GM12878 (cell line): ENCODE measurements around the gene GANAB. TPM values are rescaled to one million over a fixed set of nuclear protein-coding genes. Genes with fewer than 3 reads are reported as not detected.

Source experiments
- ATAC-seq: fragments of 200-7000 bp; cut with Tn5 transposase; 3 replicates; pipeline ENCODE4 v1.9.1; 2020; ENCODE audit warnings: mild to moderate bottlenecking, moderate library complexity
- BruUV-seq: library from RNA; stranded (reverse); fragments of 400-500 nt; replicated peaks from 2 replicates; lab custom pipeline; 2021; lab: Mats Ljungman, UMichigan
- CTCF ChIA-PET: fragments of 300-600 bp; sonication (Branson Sonifier 250); formaldehyde crosslinking; extraction: SDS; loops from one replicate; lab custom pipeline; 2021; ENCODE audit warnings: inconsistent platforms; lab: Yijun Ruan, JAX
- POLR2A ChIA-PET: fragments of 350-600 bp; formaldehyde crosslinking; extraction: SDS; loops from one replicate; lab custom pipeline; 2021; ENCODE audit warnings: inconsistent platforms; lab: Charles Lee
- RAD21 ChIA-PET: fragments of 300-600 bp; sonication (Branson Sonifier 250); formaldehyde crosslinking; loops from one replicate; lab custom pipeline; 2023; ENCODE audit warnings: antibody characterized with exemption; ENCODE audit not compliant: unreplicated experiment; lab: Charles Lee
- SMC1A ChIA-PET: fragments of 300-600 bp; sonication (Branson Sonifier 250); formaldehyde crosslinking; loops from one replicate; lab custom pipeline; 2023; ENCODE audit not compliant: unreplicated experiment, uncharacterized antibody; lab: Charles Lee
- DNase-seq: peaks from one replicate; pipeline ENCODE4 v3.0.0-alpha.2; 2011; ENCODE audit warnings: low read depth, low spot score
- FAIRE-seq: peaks from 3 replicates; lab custom pipeline; 2011; peaks lifted over from hg19 to GRCh38; lab: Jason Lieb, UNC
- H2AFZ ChIP-seq: 2 replicates; pipeline ENCODE4 v1.6.0; 2011; ENCODE audit warnings: low read depth, low read length, control low read depth; ENCODE audit not compliant: control insufficient read depth
- H3K27ac ChIP-seq: 2 replicates; pipeline ENCODE4 v1.5.1; 2011; ENCODE audit warnings: control low read depth; ENCODE audit not compliant: control insufficient read depth, insufficient read depth
- H3K27me3 ChIP-seq, 2 experiments: replicated peaks in 1 of 2; 2 replicates each; pipeline versions ENCODE4 v1.6.0 to v1.6.1; 2011; ENCODE audit warnings: low read length in 1 of 2; ENCODE audit not compliant: control insufficient read depth in 2 of 2, insufficient read depth in 2 of 2
- H3K36me3 ChIP-seq, 2 experiments: 2 replicates each; pipeline ENCODE4 v1.5.1; 2011; ENCODE audit warnings: low read length in 1 of 2; ENCODE audit not compliant: control insufficient read depth in 2 of 2, insufficient read depth in 2 of 2
- H3K4me1 ChIP-seq: 2 replicates; pipeline ENCODE4 v1.6.1; 2011; ENCODE audit warnings: mild to moderate bottlenecking, low read length, moderate library complexity, mixed read lengths; ENCODE audit not compliant: control insufficient read depth, insufficient read depth
- H3K4me2 ChIP-seq: 2 replicates; pipeline ENCODE4 v1.6.0; 2011; ENCODE audit warnings: control low read depth; ENCODE audit not compliant: control insufficient read depth, insufficient read depth
- H3K4me3 ChIP-seq: fragments of 200-600 bp; sonication (generic); 2 replicates; pipeline ENCODE4 v1.5.1; 2016
- H3K79me2 ChIP-seq: 2 replicates; pipeline ENCODE4 v1.6.0; 2011; ENCODE audit warnings: low read length; ENCODE audit not compliant: control insufficient read depth, insufficient read depth
- H3K9ac ChIP-seq: 2 replicates; pipeline ENCODE4 v1.8.0; 2011; ENCODE audit warnings: low read length, control low read depth, mixed read lengths; ENCODE audit not compliant: control insufficient read depth, insufficient read depth
- H3K9me3 ChIP-seq: replicated peaks from 3 replicates; pipeline ENCODE4 v1.5.1; 2011; ENCODE audit warnings: mild to moderate bottlenecking, low read length; ENCODE audit not compliant: control insufficient read depth, insufficient read depth
- H4K20me1 ChIP-seq: 2 replicates; pipeline ENCODE4 v1.6.0; 2011; ENCODE audit not compliant: control insufficient read depth, insufficient read depth
- ATF7 ChIP-seq: fragments of 450-650 bp; IDR thresholded peaks from 2 replicates; pipeline ENCODE4 v1.6.1; 2016; ENCODE audit warnings: low read depth, mild to moderate bottlenecking
- NRF1 ChIP-seq: conservative IDR thresholded peaks from 2 replicates; pipeline ENCODE4 v1.6.1; 2011; ENCODE audit warnings: mild to moderate bottlenecking, low read depth, low read length, improper control_type of control experiment
- POLR2AphosphoS5 ChIP-seq: IDR thresholded peaks from 2 replicates; pipeline ENCODE4 v1.6.1; 2011; ENCODE audit warnings: mild to moderate bottlenecking, low read length, inconsistent platforms
- SMAD1 ChIP-seq: fragments of 450-650 bp; IDR thresholded peaks from 2 replicates; pipeline ENCODE4 v1.6.1; 2018; ENCODE audit warnings: mild to moderate bottlenecking, low read depth; ENCODE audit not compliant: partially characterized antibody
- SREBF1 ChIP-seq: IDR thresholded peaks from 2 replicates; pipeline ENCODE4 v1.6.1; 2012; ENCODE audit warnings: mild to moderate bottlenecking, low read length
- WGBS: methylation state at CpG from one replicate; pipeline ENCODE4 v1.1.6; 2016; ENCODE audit warnings: low lambda C conversion rate; ENCODE audit not compliant: insufficient replicate concordance, insufficient coverage; ENCODE audit errors: missing lambda C conversion rate; 5-methylcytosine and 5-hydroxymethylcytosine counted together
- in situ Hi-C: fragments of 300-500 bp; cut with MboI; formaldehyde crosslinking; loops from 9 replicates; pipeline ENCODE4 v1.14.3; 2018; ENCODE audit warnings: mixed read lengths
- intact Hi-C: fragments of 100-400 bp; cut with micrococcal nuclease; formaldehyde crosslinking; loops from one replicate; pipeline ENCODE4 v1.14.2; 2022; ENCODE audit not compliant: unreplicated experiment
- polyA plus RNA-seq, 11 experiments: library from polyadenylated mRNA; depleted of rRNA in 4 of 11; unstranded in 6 of 11; stranded (reverse) in 5 of 11; fragments of >200 nt; fragmentation: Nextera tagmentation in 4 of 11; fragmentation: Illumina TruSeq in 1 of 11; extraction: Ambion mirVana in 4 of 11; extraction: Trizol in 1 of 11; gene quantifications; 1 replicate in 1 of 11; 2 replicates in 10 of 11; pipeline versions ENCODE4 v1.2.1 to v1.2.3, GENCODE V29; 2011 to 2016; ENCODE audit warnings: inconsistent platforms in 2 of 11, missing spikeins in 2 of 11, low read depth in 1 of 11
- total RNA-seq, 4 experiments: library from RNA; depleted of rRNA in 3 of 4; stranded (reverse); fragments of >200 nt in 3 of 4; fragmentation: Illumina TruSeq in 1 of 4; extraction: Trizol in 1 of 4; gene quantifications; 2 replicates each; pipeline versions ENCODE4 v1.2.1 to v1.2.3, GENCODE V29; 2013 to 2021
- TF ChIP-seq, protein P1 (sequence below), 3 experiments: IDR thresholded peaks in 2 of 3; conservative IDR thresholded peaks in 1 of 3; 2 replicates each; pipeline ENCODE4 v1.5.1; 2011; ENCODE audit warnings: low read depth in 3 of 3, low read length in 3 of 3, mild to moderate bottlenecking in 3 of 3, control low read depth in 2 of 3, moderate library complexity in 2 of 3, inconsistent platforms in 1 of 3, mixed read lengths in 1 of 3; ENCODE audit not compliant: control insufficient read depth in 2 of 3, insufficient read depth in 1 of 3; ENCODE audit errors: extremely low read depth in 1 of 3

Gene GANAB
- total and polyA plus RNA-seq, 10 of the 15 experiments (the other 5 are each of a cell fraction or from before 2014, with no cell fraction given), result 4.5 to 175 (median 102) TPM

DNA sequence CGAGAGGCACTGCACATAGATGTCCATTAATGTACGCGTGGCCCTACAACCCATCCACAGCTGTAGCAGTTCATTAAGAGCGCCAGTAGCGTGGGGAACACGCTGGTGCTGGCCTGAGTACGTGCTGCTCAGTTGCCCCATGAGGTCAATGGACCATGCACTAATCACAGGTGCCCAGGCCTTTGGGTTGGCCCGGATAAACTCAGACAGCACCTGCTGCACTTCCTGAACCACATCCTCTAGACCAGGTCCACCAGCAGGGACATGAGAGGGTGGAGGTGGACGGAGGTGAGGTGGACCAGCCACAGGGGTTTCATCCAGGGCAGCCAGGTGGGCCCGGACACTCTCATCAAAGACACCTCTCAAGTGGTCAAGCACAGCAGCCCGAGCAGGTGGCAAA is 3.1 kb upstream of the GANAB start:
- TF ChIP-seq POLR2AphosphoS5, result no peak
- TF ChIP-seq SREBF1, result no peak
- no peak for TF ChIP-seq SMAD1
- TF ChIP-seq, protein P1, sequence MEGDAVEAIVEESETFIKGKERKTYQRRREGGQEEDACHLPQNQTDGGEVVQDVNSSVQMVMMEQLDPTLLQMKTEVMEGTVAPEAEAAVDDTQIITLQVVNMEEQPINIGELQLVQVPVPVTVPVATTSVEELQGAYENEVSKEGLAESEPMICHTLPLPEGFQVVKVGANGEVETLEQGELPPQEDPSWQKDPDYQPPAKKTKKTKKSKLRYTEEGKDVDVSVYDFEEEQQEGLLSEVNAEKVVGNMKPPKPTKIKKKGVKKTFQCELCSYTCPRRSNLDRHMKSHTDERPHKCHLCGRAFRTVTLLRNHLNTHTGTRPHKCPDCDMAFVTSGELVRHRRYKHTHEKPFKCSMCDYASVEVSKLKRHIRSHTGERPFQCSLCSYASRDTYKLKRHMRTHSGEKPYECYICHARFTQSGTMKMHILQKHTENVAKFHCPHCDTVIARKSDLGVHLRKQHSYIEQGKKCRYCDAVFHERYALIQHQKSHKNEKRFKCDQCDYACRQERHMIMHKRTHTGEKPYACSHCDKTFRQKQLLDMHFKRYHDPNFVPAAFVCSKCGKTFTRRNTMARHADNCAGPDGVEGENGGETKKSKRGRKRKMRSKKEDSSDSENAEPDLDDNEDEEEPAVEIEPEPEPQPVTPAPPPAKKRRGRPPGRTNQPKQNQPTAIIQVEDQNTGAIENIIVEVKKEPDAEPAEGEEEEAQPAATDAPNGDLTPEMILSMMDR (IDR thresholded peaks at IDR 0.05 in 2 of 3, conservative IDR thresholded peaks at IDR 0.05 in 1 of 3; ENCODE audit: control insufficient read depth in 2 of 3, extremely low read depth in 1 of 3, insufficient read depth in 1 of 3, low read depth in 3 of 3, low read length in 3 of 3), result no peak
- TF ChIP-seq NRF1, result no peak
- TF ChIP-seq ATF7, result no peak
- peaks cover 43% of the 10 kb centered on the region for H3K79me2 ChIP-seq
- 81% methylated on average over 11 of the region's 11 CpGs for WGBS

More for the DNA sequence above, 3.1 kb upstream of the GANAB start:
- SMC1A ChIA-PET, result interaction anchor here (1.0 to 1.4 kb wide), 2 partner anchors 50 to 58 kb away, joined by 4 to 6 read pairs; partner anchors contain the start of gene TUT1
- CTCF ChIA-PET, result interaction anchor here (1.0 to 1.7 kb wide), 3 partner anchors 38 to 225 kb away, joined by 3 to 5 read pairs (median 4); no protein-coding TSS in a partner anchor
- DNase-seq (no peak), ATAC-seq (no peak), FAIRE-seq (no peak)
- no peak overlapping the region for H2AFZ ChIP-seq
- RAD21 ChIA-PET, result no interaction called here
- in situ Hi-C loops, result no loop called here
- POLR2A ChIA-PET, result interaction anchor here (0.5 to 14.6 kb wide), 9 partner anchors 20 to 235 kb away, joined by 3 to 295 read pairs (median 4); partner anchors contain the start of genes C11orf98, CSKMT, LBHD1 and UQCC3
- peaks cover 5 to 13% of the 10 kb centered on the region in 2 experiments; a peak in 3 of 4 replicates for H3K36me3 ChIP-seq
- no peak overlapping the region for H3K27ac ChIP-seq
- no peaks in the 10 kb centered on the region for H3K9me3 ChIP-seq
- H3K9ac ChIP-seq, result no peak overlapping the region
- H3K4me2 ChIP-seq, result no peak overlapping the region
- no peak overlapping the region for H3K4me3 ChIP-seq
- H4K20me1 ChIP-seq, result no peaks in the 10 kb centered on the region; the same call in 1 of the 2 replicates
- BruUV-seq, result no TSS peak
- H3K4me1 ChIP-seq, result peaks cover 9% of the 10 kb centered on the region
- intact Hi-C loops, result no loop called here
- no peaks in the 10 kb centered on the region for H3K27me3 ChIP-seq
